Measurements from ENCODE around the gene CCDC141.

DNA sequence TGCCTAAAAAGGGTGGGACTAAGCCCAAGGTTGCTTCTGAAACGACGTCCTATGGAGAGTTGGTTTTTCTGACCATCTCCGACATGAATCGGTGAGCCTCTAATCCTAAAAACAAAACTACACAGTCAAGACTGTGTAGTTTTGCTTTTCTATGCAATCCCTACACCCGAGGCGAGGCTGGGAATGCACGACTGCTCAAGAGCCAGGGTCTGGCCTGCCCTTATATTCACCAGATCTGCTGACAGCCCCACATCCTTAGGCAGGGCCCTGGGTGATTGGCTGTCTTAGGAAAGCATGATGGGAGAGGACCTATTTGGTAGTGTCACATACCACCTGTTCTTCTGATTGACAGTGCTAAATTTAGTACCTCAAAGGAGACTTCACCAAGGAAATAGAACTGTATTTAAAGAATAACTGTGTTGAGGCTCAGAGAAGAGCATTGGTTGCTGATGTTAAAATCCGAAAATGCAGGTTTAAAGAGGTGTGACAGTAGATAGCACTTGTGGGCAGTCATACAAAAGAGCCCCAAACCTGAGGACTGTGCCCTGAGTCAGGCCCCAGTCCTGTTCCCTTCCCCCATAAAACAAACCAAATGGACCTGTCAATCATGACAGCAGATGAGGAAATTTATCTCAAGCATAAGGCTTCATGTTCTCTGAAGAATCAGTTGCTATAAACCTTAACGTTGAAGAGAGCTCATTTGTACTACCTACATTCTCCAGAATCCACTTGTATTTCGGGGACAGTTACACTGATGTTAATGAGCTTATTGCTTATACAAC lies 242.5 kb downstream of the CCDC141 start, which contains the start of gene TTN:
- TF ChIP-seq, protein P1, sequence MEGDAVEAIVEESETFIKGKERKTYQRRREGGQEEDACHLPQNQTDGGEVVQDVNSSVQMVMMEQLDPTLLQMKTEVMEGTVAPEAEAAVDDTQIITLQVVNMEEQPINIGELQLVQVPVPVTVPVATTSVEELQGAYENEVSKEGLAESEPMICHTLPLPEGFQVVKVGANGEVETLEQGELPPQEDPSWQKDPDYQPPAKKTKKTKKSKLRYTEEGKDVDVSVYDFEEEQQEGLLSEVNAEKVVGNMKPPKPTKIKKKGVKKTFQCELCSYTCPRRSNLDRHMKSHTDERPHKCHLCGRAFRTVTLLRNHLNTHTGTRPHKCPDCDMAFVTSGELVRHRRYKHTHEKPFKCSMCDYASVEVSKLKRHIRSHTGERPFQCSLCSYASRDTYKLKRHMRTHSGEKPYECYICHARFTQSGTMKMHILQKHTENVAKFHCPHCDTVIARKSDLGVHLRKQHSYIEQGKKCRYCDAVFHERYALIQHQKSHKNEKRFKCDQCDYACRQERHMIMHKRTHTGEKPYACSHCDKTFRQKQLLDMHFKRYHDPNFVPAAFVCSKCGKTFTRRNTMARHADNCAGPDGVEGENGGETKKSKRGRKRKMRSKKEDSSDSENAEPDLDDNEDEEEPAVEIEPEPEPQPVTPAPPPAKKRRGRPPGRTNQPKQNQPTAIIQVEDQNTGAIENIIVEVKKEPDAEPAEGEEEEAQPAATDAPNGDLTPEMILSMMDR (IDR thresholded peaks at IDR 0.05), result no peak
- no peak for TF ChIP-seq POLR2A (IDR thresholded peaks at IDR 0.05)
- TF ChIP-seq POLR2AphosphoS5 (IDR thresholded peaks at IDR 0.05), result no peak
- no peak for TF ChIP-seq EP300 (IDR thresholded peaks at IDR 0.05)

All from upper lobe of left lung (tissue), 4 donors.